B cell (primary cell): ENCODE measurements around the gene IL13.

ENCODE experiments used
- EZH2 ChIP-seq: IDR thresholded peaks from 2 replicates; pipeline ENCODE4 v1.6.1; 2012; ENCODE audit warnings: borderline replicate concordance, low read depth, mild to moderate bottlenecking, moderate library complexity, low read length; ENCODE audit not compliant: insufficient read depth, poor library complexity, severe bottlenecking
- TF ChIP-seq, protein P1 (sequence below): fragments of 200-600 bp; IDR thresholded peaks from one replicate; pipeline ENCODE4 v1.8.0; 2022; ENCODE audit warnings: antibody characterized with exemption, mild to moderate bottlenecking

DNA sequence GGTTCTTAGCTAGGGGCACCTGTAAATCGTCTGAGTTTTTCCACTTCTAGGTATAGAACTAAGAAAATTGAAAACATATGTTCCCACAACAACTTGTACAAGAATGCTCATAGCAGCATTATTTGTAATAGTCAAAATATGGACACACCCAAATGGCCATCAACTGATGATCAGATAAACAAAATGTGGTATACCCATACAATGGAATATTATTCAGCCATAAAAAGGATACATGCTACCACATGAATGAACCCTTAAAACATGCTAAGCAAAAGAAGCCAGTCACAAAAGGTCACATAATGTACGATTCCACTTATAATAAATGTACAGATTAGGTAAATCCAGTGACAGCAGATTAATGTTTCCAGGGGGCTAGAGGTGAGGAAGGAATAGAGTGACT, 46.0 kb upstream of the IL13 start:
- TF ChIP-seq, protein P1, sequence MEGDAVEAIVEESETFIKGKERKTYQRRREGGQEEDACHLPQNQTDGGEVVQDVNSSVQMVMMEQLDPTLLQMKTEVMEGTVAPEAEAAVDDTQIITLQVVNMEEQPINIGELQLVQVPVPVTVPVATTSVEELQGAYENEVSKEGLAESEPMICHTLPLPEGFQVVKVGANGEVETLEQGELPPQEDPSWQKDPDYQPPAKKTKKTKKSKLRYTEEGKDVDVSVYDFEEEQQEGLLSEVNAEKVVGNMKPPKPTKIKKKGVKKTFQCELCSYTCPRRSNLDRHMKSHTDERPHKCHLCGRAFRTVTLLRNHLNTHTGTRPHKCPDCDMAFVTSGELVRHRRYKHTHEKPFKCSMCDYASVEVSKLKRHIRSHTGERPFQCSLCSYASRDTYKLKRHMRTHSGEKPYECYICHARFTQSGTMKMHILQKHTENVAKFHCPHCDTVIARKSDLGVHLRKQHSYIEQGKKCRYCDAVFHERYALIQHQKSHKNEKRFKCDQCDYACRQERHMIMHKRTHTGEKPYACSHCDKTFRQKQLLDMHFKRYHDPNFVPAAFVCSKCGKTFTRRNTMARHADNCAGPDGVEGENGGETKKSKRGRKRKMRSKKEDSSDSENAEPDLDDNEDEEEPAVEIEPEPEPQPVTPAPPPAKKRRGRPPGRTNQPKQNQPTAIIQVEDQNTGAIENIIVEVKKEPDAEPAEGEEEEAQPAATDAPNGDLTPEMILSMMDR: no peak
- no peak for TF ChIP-seq EZH2
